HL-60 (cell line): ENCODE results near the gene ATP8A2.

Experiments
- GABPA ChIP-seq: IDR thresholded peaks from 2 replicates; pipeline ENCODE4 v1.6.1; 2012; ENCODE audit warnings: low read depth
- POLR2AphosphoS5 ChIP-seq: IDR thresholded peaks from 2 replicates; pipeline ENCODE4 v1.6.1; 2012; ENCODE audit warnings: low read depth
- TF ChIP-seq, protein P1 (sequence below): IDR thresholded peaks from one replicate; pipeline ENCODE4 v1.5.1; 2011; ENCODE audit warnings: low read length, control low read depth, inconsistent platforms; ENCODE audit not compliant: insufficient read depth
- TF ChIP-seq, protein P2 (sequence below): IDR thresholded peaks from 2 replicates; pipeline ENCODE4 v1.6.1; 2012; ENCODE audit warnings: low read depth; ENCODE audit not compliant: insufficient replicate concordance

DNA sequence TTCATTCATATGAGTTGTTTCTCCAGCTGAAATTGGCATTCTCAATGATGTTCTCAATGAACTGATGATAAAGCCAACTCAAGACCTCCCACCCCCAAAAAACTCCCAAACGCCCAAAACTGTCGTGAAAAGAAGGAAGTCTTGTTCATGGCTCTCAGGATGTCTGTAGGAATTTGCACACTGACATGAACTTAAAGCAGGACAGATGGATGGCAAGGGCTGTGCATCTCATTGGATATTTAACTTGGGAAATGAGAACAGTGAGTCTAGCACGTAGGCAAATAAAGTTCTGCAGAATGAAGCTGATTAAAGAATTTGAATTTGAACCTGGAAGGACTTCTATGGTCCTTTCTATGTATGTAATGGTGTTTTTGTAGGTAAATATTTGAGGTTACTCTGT, 374.4 kb downstream of the ATP8A2 start:
- TF ChIP-seq, protein P1, sequence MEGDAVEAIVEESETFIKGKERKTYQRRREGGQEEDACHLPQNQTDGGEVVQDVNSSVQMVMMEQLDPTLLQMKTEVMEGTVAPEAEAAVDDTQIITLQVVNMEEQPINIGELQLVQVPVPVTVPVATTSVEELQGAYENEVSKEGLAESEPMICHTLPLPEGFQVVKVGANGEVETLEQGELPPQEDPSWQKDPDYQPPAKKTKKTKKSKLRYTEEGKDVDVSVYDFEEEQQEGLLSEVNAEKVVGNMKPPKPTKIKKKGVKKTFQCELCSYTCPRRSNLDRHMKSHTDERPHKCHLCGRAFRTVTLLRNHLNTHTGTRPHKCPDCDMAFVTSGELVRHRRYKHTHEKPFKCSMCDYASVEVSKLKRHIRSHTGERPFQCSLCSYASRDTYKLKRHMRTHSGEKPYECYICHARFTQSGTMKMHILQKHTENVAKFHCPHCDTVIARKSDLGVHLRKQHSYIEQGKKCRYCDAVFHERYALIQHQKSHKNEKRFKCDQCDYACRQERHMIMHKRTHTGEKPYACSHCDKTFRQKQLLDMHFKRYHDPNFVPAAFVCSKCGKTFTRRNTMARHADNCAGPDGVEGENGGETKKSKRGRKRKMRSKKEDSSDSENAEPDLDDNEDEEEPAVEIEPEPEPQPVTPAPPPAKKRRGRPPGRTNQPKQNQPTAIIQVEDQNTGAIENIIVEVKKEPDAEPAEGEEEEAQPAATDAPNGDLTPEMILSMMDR = no peak
- TF ChIP-seq POLR2AphosphoS5 (no peak), GABPA (no peak)
- TF ChIP-seq, protein P2, sequence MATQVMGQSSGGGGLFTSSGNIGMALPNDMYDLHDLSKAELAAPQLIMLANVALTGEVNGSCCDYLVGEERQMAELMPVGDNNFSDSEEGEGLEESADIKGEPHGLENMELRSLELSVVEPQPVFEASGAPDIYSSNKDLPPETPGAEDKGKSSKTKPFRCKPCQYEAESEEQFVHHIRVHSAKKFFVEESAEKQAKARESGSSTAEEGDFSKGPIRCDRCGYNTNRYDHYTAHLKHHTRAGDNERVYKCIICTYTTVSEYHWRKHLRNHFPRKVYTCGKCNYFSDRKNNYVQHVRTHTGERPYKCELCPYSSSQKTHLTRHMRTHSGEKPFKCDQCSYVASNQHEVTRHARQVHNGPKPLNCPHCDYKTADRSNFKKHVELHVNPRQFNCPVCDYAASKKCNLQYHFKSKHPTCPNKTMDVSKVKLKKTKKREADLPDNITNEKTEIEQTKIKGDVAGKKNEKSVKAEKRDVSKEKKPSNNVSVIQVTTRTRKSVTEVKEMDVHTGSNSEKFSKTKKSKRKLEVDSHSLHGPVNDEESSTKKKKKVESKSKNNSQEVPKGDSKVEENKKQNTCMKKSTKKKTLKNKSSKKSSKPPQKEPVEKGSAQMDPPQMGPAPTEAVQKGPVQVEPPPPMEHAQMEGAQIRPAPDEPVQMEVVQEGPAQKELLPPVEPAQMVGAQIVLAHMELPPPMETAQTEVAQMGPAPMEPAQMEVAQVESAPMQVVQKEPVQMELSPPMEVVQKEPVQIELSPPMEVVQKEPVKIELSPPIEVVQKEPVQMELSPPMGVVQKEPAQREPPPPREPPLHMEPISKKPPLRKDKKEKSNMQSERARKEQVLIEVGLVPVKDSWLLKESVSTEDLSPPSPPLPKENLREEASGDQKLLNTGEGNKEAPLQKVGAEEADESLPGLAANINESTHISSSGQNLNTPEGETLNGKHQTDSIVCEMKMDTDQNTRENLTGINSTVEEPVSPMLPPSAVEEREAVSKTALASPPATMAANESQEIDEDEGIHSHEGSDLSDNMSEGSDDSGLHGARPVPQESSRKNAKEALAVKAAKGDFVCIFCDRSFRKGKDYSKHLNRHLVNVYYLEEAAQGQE = no peak
